Endothelial cell (in vitro differentiated cells): Measurements from ENCODE around the gene PRKAG3. TPM values are rescaled to one million over a fixed set of nuclear protein-coding genes. Genes with fewer than 3 reads are reported as not detected.

Experiments used
- DNase-seq: peaks from one replicate; pipeline ENCODE4 v3.0.0; 2021; ENCODE audit warnings: low spot score
- H3K27ac Mint-ChIP-seq: one replicate; pipeline ENCODE4 v1.8.0; 2021; ENCODE audit warnings: mixed read lengths, inconsistent platforms; ENCODE audit not compliant: unreplicated experiment
- H3K27me3 Mint-ChIP-seq: one replicate; pipeline ENCODE4 v1.8.0; 2021; ENCODE audit warnings: mild to moderate bottlenecking, moderate library complexity, mixed read lengths, inconsistent platforms; ENCODE audit not compliant: unreplicated experiment
- H3K36me3 Mint-ChIP-seq: one replicate; pipeline ENCODE4 v1.8.0; 2021; ENCODE audit warnings: mild to moderate bottlenecking, low read depth, mixed read lengths, inconsistent platforms; ENCODE audit not compliant: unreplicated experiment
- H3K4me1 Mint-ChIP-seq: one replicate; pipeline ENCODE4 v1.8.0; 2021; ENCODE audit warnings: mild to moderate bottlenecking, mixed read lengths, inconsistent platforms; ENCODE audit not compliant: unreplicated experiment
- H3K4me3 Mint-ChIP-seq: one replicate; pipeline ENCODE4 v1.8.0; 2021; ENCODE audit warnings: mild to moderate bottlenecking, mixed read lengths, inconsistent platforms; ENCODE audit not compliant: unreplicated experiment
- H3K9me3 Mint-ChIP-seq: one replicate; pipeline ENCODE4 v1.8.0; 2021; ENCODE audit warnings: mixed read lengths, inconsistent platforms; ENCODE audit not compliant: unreplicated experiment
- total RNA-seq: library from RNA; stranded (reverse); fragmentation: NEBNext Ultra II Directional; extraction: Animal tissue kit (Norgen Biotek cat#: 25700); gene quantifications from one replicate; pipeline ENCODE4 v1.2.1, GENCODE V29; 2021; ENCODE audit not compliant: unreplicated experiment
- TF ChIP-seq, protein P1 (sequence below): fragments of 200-600 bp; sonication (generic); IDR thresholded peaks from one replicate; pipeline ENCODE4 v1.5.0; 2021; ENCODE audit warnings: antibody characterized with exemption; ENCODE audit not compliant: unreplicated experiment

The PRKAG3 gene
- total RNA-seq, 1 donor from 2014 or later, result not detected

DNA sequence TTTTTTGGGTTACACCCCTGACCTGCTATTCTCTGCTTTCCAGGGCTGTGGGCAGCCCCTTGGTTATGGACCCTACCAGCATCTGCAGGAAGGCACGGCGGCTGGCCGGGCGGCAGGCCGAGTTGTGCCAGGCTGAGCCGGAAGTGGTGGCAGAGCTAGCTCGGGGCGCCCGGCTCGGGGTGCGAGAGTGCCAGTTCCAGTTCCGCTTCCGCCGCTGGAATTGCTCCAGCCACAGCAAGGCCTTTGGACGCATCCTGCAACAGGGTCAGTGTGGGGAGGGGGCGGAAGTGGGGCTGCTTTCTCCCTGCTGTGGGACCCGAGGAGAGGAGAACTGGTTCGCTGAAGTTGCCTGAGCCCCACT lies 39.4 kb upstream of the PRKAG3 start:
- peaks cover 51% of the 10 kb centered on the region for H3K27me3 Mint-ChIP-seq
- H3K27ac Mint-ChIP-seq, result no peak overlapping the region
- H3K4me1 Mint-ChIP-seq, result peaks cover 12% of the 10 kb centered on the region
- H3K36me3 Mint-ChIP-seq, result peaks cover 5% of the 10 kb centered on the region
- TF ChIP-seq, protein P1, sequence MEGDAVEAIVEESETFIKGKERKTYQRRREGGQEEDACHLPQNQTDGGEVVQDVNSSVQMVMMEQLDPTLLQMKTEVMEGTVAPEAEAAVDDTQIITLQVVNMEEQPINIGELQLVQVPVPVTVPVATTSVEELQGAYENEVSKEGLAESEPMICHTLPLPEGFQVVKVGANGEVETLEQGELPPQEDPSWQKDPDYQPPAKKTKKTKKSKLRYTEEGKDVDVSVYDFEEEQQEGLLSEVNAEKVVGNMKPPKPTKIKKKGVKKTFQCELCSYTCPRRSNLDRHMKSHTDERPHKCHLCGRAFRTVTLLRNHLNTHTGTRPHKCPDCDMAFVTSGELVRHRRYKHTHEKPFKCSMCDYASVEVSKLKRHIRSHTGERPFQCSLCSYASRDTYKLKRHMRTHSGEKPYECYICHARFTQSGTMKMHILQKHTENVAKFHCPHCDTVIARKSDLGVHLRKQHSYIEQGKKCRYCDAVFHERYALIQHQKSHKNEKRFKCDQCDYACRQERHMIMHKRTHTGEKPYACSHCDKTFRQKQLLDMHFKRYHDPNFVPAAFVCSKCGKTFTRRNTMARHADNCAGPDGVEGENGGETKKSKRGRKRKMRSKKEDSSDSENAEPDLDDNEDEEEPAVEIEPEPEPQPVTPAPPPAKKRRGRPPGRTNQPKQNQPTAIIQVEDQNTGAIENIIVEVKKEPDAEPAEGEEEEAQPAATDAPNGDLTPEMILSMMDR, result no peak
- H3K4me3 Mint-ChIP-seq, result no peak overlapping the region
- DNase-seq, result no peak
- H3K9me3 Mint-ChIP-seq, result no peaks in the 10 kb centered on the region

DNA sequence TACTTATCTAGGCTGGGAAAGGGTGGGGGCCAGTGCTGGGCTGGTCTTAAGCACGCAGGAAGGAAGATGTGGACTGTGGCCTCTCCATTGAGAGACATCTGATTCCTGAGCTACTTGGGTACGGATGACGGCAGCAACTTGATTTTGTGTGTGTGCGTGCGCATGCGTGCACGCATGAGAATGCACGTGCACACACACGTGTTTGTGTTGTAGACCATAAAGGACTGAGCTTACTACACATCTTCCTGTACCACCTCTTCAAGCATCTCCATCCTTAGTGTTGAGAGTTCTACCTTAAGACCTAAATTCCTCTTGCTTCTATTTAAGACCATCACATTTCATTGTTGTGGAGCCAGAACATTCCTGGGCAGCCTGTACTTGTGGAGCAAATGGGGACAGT lies 37.5 kb upstream of the PRKAG3 start:
- peaks cover 10% of the 10 kb centered on the region for H3K4me1 Mint-ChIP-seq
- no peaks in the 10 kb centered on the region for H3K9me3 Mint-ChIP-seq
- no peak overlapping the region for H3K27ac Mint-ChIP-seq
- TF ChIP-seq, protein P1, result no peak
- H3K4me3 Mint-ChIP-seq, result no peak overlapping the region
- peaks cover 5% of the 10 kb centered on the region for H3K36me3 Mint-ChIP-seq
- H3K27me3 Mint-ChIP-seq, result peaks cover 35% of the 10 kb centered on the region
- no peak for DNase-seq

DNA sequence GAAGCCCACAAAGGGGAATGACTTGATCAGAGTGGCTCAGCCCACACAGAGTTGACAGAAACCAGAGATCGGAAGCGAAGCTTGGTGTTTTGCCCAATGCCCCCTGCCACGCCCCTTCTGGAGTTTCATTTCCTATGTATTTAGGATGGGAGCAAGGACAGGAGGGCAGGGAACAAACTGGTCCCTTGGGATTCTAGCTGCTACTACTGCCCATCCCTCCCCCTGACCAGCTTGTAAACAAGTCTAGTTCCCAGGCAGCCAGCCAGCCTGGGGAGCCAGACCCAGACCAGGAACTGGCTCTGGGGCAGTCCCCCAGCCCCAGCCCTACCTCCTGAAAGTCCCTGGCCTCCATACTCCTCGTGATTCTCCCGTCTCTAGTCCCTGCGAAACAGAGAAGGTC lies 36.3 kb upstream of the PRKAG3 start:
- no peak for DNase-seq
- Mint-ChIP-seq H3K27me3 (peaks cover 42% of the 10 kb centered on the region), H3K4me1 (peaks cover 7% of the 10 kb centered on the region), H3K27ac (no peak overlapping the region), H3K9me3 (no peaks in the 10 kb centered on the region), H3K4me3 (no peak overlapping the region), H3K36me3 (peaks cover 5% of the 10 kb centered on the region)
- TF ChIP-seq, protein P1, result no peak

DNA sequence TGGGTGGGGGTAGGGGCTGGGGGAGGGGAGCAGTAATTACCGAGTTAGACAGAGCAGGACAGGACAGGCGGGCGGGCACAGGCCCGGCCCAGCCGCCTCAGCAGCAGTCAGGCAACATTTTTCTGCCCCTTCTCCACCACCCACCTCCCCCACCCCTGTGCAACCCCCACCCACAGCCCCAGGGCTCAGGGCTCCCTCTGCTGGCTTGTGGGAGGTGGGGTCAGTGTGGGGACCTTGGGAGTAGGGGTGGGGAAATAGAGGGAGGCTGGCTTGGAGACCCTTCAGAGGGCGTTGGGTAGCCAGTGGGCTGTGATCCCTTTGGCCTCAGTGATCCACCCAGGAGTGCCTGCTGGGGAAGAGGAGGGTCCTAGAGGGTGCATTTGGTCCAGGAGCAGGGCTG lies 34.4 kb upstream of the PRKAG3 start:
- H3K36me3 Mint-ChIP-seq, result no peaks in the 10 kb centered on the region

DNA sequence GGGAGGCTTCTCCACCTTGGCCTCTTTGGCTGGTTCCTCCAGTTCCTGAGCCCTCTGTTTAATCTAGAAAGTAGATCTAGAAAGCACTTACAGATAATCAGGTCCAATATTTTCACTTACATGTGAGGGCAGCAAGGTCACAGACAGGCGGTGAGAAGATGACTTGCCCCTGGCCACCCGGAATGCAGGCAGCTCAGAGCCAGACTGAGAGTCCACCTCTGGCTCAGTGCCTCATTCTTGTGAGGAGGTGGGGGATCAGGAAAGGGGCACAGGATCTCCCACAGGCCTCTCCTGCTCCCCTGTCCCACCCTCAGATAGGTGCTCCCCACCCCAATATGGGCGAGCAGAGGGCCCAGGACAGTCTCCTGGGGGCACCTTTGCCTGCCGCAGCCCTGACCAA lies 33.8 kb upstream of the PRKAG3 start:
- H3K9me3 Mint-ChIP-seq, result no peaks in the 10 kb centered on the region
- H3K27me3 Mint-ChIP-seq, result peaks cover 41% of the 10 kb centered on the region
- TF ChIP-seq, protein P1, result no peak

More for the DNA sequence above, 34.4 kb upstream of the PRKAG3 start:
- Mint-ChIP-seq H3K4me1 (peaks cover 1% of the 10 kb centered on the region), H3K27ac (no peak overlapping the region), H3K4me3 (no peak overlapping the region), H3K9me3 (no peaks in the 10 kb centered on the region), H3K27me3 (peaks cover 40% of the 10 kb centered on the region)
- TF ChIP-seq, protein P1, result no peak
- DNase-seq, result no peak

More for the DNA sequence above, 33.8 kb upstream of the PRKAG3 start:
- Mint-ChIP-seq H3K4me1 (peaks cover 4% of the 10 kb centered on the region), H3K36me3 (no peaks in the 10 kb centered on the region), H3K4me3 (no peak overlapping the region), H3K27ac (no peak overlapping the region)
- no peak for DNase-seq
